Stimulated activated naive CD4-positive, alpha-beta T cell treated with Interleukin-2 at 50 U/mL for 16 hours (primary cell): ENCODE results near the gene LRCH4.

Experiments
- DNase-seq: peaks from one replicate; lab custom pipeline; 2025; lab: John Stamatoyannopoulos, UW

LRCH4 gene, protein sequence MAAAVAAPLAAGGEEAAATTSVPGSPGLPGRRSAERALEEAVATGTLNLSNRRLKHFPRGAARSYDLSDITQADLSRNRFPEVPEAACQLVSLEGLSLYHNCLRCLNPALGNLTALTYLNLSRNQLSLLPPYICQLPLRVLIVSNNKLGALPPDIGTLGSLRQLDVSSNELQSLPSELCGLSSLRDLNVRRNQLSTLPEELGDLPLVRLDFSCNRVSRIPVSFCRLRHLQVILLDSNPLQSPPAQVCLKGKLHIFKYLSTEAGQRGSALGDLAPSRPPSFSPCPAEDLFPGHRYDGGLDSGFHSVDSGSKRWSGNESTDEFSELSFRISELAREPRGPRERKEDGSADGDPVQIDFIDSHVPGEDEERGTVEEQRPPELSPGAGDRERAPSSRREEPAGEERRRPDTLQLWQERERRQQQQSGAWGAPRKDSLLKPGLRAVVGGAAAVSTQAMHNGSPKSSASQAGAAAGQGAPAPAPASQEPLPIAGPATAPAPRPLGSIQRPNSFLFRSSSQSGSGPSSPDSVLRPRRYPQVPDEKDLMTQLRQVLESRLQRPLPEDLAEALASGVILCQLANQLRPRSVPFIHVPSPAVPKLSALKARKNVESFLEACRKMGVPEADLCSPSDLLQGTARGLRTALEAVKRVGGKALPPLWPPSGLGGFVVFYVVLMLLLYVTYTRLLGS

DNA sequence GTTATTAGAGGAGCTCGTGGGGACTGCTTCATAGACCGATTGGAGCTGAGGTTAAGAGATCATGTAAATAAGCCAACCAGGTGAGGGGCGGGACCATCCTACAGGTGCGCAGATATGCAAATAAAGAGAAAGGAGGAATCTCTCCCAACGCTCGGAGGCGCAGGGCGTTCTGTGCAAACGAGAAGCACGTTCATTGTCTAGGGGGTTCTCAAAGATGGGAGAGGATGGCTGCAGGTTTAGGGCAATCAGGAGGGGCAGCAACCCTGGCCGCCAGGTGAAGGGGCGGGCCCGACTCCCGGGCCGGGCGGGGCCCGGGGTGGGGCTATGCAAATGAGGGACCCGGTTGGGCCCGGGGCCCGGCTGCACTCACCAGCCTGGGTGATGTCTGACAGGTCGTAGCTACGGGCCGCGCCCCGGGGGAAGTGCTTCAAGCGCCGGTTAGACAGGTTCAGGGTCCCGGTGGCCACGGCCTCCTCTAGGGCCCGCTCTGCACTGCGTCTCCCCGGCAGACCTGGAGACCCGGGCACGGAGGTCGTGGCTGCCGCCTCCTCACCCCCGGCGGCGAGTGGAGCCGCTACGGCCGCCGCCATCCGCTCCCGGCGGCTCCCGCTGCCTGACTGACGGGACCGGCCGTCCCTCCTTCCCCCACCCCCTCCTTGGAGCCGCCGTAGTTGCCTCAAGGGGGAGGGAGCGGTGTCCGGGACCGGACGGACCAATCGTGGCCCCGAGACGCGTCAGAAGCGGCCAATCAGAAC lies at the start of gene LRCH4:
TSS of gene LRCH4 (minus strand) at position 619 of the 755 bp plus-strand sequence. CDS start at position 590, 29 bp downstream.
- peak; percentile 36 for DNase-seq

DNA sequence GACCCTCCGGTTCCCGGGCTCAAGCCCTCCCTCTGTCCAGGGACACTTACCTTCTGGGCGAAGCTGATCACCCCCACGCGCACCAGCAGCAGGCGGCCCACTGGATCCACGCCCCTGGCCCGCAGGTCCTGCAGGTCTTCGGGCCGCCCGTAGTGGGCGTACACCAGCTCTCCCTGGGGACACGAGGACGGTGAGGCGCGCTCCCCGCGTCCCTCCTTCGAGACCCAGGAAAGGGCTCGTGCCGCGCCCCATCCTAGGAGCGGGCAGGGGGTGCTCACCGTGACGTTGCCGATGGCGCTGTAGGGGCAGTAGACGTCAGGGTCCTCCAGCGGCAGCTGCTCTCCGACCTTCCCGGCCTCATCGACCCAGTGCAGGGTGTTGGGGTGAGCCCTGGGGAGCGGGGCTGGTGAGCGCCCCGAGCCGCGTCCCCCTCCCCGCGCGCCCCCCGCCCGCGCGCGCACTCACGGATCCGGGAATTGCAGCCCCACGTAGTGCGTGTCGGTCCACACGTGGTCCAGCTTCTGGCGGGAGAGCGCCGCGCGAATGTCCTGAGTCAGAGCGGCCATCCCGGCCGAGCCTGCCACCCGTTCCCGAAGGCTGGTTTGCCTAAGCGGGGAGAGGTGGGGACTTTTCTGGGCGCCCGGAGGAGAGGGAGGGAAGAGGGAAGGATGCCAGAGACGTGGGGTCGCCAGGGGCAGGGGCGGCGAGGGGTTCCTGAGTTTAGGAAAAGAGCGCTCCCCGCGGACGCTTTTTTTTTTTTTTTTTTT lies 47.2 kb upstream of the LRCH4 start:
- peak; percentile 58 for DNase-seq

DNA sequence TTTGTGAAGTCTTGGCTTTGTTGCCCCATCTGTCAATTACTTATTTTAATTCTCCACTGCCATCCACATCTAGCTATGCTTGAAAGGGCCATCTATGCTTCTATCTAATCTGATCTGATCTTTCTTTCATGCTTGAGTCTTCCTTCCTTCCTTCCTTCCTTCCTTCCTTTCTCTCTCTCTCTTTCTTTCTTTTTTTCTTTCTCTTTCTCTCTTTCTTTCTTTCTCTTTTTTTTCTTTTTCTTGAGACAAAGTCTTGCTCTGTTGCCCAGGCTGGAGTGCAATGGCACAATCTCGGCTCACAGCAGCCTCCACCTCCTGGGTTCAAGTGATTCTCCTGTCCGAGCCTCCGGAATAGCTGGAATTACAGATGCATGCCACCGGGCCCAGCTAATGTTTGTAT lies 44.1 kb upstream of the LRCH4 start:
- no peak for DNase-seq

DNA sequence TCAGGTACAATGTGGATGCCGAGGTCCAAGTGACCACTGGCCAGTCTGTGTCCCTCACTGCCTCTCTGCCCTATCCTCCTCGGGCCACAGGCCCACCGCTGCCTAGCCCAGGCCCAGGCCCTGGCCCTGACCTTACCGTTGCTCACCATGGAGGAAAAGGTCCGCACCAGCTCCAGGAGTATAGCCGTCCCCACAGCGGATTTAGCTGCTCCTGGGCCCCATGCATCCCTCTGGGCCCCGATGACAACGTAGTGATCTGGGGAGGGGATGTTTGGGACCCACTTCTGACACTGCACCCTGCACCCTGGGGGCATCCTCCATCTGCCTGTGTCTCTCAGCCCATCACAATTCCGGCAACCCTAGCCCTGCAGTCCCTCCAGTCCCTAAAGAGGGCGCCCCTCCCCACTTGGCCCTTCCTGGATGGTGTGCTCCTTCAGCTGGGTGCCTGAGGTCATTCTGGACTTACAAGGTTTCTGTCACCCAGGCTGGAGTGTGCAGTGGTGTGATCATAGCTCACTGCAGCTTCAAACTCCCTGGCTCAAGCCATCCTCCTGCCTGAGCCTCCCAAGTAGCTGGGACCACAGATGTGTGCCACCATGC lies 43.3 kb upstream of the LRCH4 start:
- no peak for DNase-seq

DNA sequence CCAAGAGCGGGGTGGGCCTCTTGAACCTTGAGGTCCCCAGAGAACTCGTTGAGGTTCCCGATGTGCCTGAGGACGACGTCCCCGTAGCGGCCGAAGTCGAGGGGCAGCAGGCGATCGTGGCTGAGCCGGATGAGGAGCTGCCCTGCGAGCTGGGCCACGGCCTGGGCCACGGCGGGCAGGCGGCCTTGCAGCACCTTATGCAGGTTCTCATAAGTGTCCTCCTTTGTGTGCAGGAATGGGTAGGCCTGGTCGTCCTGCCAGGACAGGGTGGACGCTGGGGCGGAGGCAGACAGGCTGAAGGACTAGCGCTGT lies 41.3 kb upstream of the LRCH4 start:
- DNase-seq: no peak

DNA sequence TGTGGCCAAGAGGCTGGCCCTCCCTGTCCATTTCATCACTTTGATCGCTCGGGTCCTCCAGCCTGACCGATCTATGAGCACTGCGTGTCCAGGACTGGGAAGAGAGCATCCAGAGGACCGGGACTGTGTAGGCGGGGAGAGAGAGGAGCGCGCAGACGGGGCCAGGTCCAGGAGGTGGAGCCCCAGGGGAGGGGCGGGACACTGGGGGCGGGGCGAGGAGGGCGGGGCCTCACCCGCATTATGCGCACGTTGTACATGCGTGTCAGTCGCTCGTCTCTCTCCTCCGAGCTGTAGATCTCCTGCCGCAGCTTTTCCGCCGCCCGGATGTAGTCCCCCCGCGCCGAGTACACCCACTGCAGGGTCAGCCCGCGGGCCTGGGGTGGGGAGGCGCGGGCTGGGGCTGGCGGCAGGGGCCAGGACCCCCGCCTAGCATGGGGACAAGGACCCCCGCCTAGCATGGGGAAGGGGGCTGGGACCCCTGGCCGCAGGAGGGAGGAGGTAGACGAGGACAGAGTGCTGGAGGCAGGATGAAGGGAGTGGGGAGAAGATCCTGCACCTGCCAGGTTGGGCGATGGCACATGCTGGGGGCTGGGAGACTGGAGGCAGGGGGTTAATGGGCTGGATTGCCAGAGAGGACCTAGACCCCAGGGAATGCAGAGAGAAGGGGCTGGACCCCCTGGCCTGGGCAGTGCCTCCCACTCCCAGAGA lies 40.8 kb upstream of the LRCH4 start:
- peak; percentile 82 for DNase-seq

DNA sequence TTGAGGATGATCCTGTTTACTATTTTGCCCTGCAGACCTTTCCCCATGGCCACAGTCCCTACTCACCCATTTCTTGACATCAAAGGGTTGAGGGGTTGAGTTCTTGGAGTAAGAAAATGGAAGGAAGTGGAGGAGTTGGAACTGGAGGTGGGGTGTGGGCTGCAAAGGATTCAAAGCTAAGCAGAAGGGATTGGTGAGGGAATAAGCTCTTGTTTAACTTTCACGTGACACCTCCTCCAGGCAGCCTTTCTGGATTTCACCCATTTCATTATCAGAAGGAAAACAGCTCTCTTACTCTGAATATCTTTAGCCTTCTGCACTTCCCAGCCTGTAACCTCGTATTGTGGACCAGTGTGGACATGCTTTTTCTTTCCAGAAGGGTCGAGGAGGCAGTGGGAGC lies 40.1 kb upstream of the LRCH4 start:
- no peak for DNase-seq

DNA sequence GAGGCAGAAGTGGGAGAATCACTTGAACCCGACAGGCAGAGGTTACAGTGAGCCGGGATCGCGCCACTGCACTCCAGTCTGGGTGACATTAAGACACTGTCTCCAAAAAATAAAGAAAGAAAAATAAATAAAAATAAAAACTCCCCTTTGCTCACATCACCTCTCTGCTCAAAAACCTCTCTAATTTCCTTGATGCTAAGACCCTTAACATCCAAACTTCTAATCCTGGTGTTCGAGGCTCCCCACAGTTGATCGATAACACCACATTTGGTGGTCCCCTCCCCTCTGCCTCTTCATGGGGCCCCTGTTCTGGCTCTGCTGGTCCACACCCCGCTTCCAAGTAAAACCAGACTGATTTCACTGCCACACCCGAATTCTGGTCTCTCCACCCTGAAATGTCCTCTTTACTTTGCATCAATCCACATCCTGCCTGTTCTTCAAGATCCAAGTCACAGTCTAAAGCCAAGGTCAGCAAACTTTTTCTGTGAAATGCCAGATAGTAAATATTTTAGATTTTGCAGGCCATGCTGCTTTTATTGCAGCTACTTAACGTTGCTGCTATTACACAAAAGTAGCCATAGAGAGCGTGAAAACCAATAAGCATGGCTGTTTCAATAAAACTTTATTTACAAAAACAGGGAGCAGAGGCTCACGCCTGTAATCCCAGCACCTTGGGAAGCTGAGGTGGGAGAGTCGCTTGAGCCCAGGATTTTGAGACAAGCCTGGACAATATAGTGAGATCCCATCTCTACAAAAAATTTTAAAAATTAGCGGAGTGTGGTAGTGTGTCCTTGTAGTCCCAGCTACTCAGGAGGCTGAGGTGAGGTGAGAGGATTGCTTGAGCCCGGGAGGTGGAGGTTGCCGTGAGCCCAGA lies 38.3 kb upstream of the LRCH4 start:
- DNase-seq: no peak

DNA sequence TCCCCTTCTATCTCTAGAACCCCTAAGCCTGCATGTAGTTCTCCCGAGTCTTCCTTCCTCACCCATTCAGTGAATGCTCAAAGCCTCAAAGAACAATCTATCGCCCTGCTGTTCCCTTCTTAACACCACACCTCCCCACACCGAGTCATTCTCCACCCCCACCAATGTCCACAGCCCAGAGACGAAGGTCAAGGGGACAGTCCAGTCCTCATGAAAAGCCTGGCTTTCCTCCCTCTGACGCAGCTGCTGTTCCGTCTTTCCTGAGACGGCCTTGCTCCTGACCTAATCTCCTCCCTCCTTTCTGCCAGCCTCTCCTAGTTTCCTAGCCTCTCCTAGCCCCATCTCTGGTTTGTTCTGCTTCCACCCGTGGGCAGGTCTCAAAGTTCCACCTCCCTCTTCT lies 35.6 kb upstream of the LRCH4 start:
- no peak for DNase-seq

DNA sequence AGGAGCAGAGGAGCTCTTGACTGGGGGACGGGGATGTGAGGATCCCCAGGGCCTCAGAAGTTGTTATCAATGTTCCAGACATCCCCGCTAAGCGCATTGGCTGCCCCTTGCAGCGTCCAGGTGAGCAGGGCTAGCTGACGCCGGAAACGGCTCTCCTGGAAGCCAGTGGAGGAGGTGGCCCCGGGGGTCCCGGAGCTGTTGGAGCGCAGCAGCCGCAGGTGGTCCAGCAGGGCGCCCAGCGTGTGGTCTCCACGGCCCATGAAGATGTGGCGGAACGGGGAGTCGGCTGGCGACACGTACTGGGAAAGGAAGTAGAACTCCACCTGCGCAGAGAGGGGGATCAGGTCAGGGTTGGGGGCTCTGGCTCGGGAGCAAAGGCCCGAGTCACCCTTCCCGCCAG lies 34.9 kb upstream of the LRCH4 start:
- DNase-seq: no peak

DNA sequence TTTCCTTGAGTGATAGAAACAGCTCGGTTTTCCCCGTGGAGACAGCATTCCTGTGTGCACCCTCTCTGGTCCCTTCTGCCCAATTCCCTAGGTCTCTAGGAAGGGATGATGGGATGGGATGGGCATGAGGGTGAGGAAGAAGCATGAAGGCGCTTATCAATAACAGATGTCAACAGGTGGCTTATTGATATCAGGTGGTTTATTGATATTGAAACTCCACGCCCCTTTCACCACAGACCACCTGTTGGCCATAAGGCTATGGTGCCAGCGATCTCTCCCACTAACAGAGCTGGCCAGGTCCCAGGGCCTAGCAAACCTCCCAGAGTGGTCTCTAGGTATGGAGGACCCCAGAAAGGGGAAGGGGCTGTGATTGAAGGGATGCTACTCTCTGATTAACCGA lies 34.3 kb upstream of the LRCH4 start:
- DNase-seq: no peak

DNA sequence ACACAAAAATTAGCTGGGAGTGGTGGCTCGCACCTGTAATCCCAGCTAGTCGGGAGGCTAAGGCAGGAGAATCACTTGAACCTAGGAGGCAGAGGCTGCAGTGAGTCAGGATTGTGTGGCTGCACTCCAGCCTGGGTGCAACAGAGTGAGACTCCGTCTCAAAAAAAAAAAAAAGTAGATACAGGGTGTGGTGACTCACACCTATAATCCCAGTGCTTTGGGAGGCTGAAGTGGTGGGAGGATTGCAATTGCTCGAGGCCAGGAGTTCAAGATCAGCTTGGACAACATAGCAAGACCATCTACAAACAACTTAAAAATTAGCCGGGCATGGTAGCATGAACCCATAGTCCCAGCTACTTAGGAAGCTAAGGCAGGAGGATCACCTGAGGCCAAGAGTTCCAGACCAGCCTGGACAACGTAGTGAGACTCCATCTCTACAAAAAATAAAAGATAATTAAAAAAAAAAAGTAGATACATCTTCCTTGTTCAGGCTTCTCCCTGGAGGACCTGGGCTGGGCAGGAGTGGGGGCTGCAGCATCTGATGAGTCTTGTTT lies 28.5 kb upstream of the LRCH4 start:
- no peak for DNase-seq

DNA sequence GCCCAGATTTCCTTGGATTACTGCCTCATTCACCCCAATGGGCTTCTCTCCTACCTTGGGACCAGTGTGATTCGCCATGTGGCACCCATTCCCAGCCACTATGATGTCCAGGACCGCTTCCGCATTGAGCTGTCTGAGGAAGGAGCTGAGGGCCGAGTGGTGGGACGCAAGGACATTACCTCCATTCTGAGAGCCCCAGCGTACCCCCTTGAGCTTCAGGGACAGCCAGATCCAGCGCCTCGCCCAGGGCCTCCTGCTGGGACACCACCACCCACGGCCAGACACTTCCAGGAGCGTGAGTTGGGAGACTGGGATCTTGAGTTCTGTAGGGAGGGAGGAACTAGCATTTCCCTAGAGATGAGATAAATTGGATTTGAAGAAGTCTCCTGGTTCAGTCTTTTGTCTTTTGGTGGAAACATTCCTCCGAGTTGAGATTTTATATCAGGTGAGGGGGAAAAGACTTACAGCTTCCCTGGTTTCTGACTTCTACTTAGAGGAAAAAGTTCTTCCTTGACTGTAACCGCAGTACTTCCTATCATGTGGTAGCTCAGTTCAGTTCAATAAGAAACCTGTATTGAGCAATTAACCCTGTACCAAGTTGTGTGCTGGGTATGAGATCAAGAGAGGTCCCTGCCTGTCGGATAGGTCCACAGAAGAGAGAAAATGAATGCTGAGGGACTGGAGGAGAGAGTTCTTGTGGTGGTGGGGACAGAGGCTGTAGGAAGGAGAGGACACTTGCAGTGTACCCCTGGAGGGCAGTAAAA lies 27.7 kb upstream of the LRCH4 start:
- DNase-seq: no peak

DNA sequence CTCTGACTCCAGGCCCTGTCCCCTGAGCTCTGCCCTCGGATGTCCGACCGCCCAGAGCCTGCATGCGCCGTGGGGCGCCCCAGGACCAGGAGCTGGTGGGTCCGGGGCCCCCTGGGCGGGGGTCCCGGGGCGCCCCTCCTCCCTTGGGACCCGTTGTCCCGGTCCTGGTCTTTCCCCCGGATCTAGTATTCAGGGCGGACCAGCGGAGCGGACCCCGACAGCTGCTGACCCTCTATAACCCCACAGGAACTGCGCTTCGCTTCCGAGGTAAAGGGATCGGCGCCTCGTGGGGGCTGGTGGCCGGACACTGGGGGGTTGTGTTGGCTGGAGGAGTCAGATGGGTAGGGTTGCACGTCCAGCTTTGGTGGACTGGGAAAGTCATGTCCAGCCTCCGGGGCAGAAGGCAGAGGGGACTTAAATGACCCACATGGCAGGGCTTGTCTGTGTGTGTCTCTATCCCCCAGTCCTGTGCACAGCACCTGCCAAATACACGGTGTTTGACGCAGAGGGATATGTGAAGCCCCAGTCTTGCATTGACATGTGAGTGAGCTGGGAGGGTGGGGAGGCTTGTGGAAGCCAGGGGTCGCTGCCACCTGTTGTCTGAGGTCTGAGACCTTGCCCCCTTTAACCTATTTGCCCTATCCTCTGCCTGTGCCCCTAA lies 26.9 kb upstream of the LRCH4 start:
- no peak for DNase-seq

DNA sequence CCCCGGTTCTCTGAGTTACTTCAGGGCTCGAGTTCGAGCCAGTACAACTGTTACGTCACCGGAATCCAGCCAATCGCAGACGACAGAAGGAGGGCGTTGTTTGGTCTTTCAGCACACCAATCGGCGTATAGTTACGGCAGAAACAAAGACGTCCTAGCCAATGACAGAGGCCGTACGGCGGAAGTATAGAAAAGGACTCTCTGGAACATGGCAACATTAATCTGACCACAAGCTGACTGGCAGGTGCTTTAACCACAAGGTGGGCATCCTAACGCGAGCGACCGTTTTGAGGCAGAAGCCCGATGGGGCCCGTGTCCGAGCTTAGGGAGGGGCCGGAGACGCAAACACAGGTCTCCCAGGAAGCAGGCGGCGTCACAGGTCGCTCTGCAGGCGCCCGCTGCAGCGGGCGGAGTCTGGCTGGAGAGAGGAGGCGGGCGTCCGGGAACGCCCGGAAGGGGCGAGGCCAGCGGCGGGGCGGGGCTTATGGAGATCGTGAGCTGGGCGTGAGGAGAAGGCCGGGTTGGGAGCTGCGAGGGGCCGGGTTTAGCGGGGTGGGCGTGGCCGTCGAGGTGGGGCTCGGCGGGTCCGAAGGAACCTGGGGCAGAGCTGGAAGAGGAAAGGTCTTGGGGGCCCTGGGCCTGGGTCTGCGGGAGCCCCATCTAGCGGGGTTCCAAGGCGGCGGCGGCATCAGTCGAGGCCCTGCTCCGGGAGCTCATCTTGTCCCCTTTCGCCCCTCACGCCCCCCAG lies 26.2 kb upstream of the LRCH4 start, which contains the start of gene MOSPD3:
TSS of gene MOSPD3 (plus strand) at position 558 of the 747 bp plus-strand sequence. CDS start 252 bp downstream, outside the sequence.
- DNase-seq: peak; percentile 95

DNA sequence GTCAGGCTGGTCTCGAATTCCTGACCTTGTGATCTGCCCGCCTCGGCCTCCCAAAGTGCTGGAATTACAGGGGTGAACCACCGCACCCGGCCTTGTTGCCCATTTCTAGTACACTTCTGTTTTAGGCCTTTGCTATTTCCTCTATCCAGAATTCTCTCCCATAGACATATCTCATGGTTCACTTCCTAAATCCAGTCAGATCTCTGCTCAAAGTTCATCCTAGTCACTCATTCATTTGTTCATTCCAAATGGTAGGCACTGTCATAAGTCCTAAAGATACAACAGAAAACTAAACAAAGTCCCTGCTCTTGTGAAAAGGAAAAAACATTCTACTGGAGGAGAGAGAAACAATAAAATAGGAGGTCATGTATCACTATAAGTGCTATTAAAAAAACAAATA lies 24.0 kb upstream of the LRCH4 start:
- no peak for DNase-seq

DNA sequence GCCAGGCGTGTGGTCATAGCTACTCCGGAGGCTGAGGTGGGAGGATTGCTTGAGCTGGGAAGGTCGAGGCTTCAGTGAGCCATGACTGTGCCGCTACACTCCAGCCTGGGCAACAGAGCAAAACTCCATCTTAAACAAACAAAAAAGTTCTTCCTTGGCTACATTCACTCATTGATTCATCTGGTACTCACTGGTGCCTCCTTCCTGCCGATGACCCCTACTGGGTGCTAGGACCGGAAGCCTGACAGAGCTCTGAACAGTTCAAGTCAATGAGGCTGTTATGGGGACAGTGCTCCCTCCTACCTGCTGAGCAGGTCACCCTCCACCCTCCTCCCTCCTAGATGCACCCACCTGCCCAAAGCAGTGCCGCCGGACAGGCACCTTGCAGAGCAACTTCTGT lies 21.2 kb upstream of the LRCH4 start:
- no peak for DNase-seq

DNA sequence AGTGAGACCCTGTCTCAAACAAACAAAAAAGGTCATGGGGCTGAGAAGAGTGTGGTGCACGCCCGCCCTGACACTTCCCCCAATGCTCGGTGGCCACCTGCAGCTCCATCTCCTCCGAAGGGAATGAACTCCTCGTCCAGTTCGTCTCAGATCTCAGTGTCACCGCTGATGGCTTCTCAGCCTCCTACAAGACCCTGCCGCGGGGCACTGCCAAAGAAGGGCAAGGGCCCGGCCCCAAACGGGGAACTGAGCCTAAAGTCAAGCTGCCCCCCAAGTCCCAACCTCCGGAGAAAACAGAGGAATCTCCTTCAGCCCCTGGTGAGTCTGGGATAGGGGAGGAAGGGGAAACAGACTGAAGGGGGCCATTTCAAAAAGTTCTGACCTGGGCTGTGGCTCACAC lies 20.4 kb upstream of the LRCH4 start:
- DNase-seq: no peak
